Fibroblast of upper back skin (primary cell): ENCODE results near the gene HRC.
A peak's percentile ranks its signal among the peaks of the same experiment; 100 is the strongest.

ENCODE experiments used
- DNase-seq: peaks from one replicate; pipeline ENCODE4 v3.0.0-alpha.2; 2013

The HRC gene

DNA sequence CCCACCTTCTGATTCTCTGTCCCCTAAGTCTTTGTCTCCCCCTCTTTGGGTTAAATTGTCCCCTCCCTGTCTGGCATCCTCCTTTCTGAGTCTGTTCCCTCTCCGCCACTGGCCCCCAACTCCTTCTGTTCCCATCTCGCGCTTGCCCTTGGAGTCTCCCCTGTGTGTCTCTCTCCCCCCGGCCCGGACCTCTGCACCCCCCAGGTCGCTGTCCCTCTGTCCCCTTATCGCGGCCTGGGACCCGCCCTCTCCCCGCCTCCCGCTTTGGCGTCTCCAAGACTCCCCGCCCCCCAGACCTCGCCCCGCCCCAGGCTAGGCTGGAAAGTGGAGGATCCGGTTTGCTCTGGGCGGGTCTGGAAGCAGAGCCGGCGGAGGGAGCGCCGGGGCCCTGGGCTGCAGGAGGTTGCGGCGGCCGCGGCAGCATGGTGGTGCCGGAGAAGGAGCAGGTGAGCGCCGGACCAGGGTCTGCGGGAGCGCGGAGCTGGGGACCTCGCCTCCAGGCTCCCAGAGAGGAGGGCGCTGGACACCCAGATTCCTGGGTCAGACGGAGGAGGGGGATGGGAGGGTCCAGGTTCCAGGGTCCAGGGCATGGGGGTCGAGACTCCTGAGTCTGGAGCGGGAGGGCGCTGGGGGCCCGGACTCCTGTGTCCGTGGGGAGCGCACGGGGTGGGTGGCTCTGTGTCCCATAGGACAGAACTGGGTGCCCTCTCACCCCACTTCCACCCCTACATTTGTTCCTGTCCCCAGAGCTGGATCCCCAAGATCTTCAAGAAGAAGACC is 2.4 kb upstream of the HRC start, which contains the start of gene TRPM4:
Gene TRPM4 (plus strand): TSS at position 348 of the 780 bp plus-strand sequence. CDS start 75 bp downstream, at position 423.
- peak; percentile 77 for DNase-seq

DNA sequence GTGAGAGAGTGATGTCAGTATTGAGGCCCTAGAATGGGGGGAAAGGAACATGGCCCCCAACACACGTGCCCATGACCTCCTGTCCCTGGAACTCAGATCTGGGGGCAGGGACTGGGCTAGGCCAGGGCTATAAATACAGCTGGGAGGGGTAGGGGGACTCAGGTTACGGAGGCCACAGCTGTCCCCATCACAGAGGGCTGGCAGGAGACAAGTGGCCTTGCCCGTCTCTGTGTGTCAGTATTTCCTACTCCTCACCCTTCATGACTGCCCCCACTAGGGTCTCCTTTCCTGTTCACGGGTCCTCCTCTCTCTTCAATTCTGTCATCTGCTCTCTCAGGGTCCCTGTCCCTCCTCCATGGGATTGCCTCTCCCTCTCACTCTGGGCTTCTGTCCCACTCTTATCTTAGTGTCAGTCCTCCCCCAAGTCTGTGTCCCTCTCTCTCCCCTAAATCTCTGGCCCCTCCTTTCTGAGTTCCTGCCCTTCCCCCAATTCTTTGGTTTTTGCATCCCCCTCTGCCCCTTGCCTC is 687 bp upstream of the HRC start:
- no peak for DNase-seq

DNA sequence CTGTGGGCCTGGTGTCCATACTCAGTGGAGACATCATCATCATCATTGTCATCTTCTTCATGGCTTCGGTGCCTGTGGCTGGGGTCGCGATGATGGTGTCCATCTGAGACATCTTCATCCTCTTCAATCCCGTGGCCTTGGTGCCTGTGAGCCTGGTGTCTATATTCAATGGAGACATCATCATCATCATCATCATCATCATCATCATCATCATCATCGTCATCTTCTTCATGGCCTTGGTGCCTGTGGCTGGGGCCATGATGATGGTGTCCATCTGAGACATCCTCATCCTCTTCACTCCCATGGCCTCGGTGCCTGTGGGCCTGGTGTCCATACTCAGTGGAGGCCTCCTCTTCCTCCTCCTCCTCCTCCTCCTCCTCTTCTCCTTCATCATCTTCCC is 917 bp downstream of the HRC start:
- no peak for DNase-seq

DNA sequence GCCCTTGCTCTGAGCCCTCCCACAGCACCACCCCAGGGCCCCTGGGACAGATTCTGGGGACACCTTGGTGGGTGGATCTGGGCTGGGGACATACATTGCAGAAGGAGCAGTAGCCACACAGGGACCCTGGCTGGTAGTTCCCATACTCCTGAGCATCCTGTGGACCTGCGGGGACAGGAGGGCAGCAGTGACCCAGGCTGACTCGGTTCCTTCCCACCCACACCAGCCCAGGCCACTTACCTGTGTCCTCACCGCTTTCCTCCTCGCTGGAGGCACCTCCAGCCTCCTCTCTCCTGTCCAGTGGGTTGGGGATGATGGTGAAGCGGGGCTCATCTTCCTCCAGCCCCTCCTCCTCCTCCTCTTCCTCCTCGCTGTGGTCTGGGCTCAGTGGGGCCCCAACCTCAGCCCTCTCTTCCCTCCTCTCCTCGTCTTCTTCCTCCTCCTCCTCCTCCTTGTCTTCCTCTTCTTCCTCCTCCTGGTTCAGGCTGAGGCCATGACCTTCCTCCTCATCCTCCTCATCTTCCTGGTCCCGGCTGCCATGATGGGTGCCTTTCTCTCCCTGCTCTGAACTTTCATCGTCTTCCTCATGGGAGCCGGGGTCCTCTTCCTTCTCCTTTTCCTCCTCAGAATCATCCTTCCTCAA is 1.9 kb downstream of the HRC start:
- no peak for DNase-seq

DNA sequence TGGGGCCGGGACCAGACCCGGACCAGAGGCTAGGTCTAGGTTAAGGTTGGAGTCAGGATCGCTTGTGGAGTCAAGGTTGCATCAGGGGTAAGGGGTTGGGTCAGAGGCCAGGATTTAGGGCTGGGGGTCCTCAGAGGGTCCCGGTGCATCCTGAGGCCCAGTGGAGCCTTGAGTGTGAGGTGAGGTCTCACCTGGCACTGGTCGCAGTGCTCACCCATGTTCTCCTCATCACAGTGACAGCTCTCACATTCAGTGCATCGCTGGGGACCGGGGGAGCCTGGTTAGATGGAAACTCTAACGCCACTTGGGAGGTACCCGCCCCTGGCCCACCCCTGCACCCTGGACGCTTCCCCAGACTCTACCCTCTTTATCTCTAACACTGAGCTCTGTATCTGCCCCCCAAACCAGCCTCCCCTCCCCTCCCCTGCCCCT is 3.1 kb downstream of the HRC start:
- no peak for DNase-seq

DNA sequence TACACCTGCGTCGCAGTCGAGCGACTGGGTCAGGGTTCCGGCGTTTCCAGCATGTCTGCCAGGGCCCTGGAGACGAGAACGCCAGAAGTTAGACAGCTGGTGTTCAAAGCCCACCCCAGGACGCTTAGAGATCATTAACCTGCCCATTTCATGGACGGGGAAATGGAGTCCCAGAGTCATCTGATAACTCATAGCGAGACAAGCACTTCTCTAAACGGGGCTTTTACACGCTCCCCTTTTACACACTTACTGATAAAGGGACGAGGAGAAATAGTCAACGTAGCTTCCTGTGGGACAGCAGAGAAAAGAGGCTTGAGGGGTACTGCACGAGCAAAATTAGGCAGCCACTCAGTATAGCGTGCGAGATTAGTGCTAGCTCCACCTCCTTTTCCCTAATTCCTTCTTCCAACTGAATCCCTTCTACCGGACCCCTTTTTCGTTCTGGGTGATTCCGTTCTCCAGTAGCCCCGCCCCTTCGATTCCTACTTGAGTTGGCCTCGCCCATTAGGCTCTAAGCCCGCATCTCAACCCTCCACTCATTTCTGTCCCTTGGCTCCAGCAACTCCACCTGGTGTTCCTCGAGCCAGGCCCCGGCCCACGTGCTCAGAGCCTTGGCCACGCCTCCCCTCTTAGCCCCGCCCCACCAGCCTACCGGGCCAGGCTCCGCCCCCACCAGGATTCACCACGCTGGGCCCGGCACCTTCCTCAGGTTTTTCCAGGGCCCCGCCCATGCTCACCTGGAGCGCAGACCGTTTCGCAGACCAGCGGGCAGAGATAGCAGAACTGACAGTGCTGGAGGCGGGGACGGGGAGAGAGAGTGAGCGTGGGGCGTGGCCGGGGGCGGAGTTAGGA is 3.7 kb downstream of the HRC start:
- DNase-seq, result peak; percentile 23

DNA sequence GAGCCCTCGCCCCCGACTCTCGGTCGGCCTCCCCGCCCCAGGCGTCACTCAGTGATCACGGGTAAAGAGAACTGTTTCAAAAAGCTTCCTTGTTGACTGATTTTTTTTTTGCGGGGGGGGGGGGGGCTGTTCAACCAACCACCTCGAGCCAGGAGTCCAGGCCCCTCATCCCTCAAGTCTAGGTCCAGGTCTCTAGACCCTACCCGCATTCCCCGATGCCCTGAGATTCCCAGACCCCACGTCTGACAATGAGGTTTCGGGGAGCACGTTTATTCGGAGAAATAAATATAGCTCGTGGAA is 4.3 kb downstream of the HRC start:
- DNase-seq, result no peak

DNA sequence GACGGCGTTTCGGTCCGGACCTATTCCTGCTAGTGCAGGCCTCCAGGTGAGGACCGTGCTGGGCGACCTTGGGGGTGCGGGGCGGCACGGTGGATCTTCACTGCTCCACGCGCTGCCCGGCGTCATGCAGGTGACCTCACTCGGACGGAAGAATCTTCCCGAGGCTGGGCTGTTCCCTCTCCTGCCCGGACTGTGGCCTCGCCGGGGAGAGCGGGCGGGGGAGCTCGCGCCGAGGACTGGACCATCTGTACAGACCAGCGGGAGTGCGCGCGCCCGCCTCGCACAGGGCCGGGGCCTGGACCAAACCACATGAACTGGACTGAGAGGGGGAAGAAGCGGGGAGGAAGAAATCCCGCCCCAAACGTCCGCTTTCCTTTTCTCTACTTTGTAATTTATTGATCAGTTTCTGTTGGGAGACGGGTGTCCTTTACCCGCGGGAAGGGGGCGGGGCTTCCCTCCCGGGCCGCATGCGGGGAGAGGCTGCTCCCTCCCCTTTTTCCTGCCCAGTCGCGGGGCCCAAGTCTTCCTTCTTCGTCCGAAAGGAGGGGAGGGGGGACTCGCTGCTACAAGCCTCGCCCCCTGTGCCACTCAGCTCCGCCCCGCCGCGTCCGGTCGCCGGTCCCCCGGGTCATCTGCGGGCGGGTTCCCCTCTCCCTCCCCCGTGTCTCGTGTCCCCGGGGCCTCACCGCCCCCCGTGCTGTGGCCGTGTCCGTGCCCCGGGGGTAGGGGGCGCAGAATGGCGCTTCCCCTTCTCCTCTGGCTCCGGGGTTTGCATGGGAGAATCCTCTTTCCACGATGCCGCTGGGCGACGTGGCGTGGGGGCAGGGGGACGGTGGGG is 4.9 kb downstream of the HRC start:
- DNase-seq, result peak; percentile 80

DNA sequence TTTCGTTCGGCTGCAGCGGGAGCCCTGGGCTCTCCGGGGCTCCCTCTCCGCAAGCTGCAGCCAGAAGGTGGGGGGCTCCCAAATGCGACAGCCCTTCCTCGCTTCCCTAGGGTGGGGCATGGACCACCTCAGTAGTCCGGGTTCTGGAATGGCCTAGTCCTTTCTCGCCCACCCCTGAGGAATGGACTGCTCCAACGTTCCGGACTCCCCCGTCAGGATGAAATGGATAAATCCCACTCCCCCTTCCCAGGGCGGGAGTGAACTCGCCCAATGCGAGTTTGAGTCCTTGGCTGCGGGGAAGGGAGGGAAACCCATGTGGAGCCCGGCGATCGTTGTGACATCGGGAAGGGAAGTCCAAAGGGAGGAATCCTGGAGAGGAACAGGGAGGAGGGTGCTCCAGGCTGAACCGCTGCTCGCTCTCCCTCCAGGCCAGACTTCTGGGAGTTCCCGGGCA is 5.5 kb downstream of the HRC start:
- peak; percentile 86 for DNase-seq

DNA sequence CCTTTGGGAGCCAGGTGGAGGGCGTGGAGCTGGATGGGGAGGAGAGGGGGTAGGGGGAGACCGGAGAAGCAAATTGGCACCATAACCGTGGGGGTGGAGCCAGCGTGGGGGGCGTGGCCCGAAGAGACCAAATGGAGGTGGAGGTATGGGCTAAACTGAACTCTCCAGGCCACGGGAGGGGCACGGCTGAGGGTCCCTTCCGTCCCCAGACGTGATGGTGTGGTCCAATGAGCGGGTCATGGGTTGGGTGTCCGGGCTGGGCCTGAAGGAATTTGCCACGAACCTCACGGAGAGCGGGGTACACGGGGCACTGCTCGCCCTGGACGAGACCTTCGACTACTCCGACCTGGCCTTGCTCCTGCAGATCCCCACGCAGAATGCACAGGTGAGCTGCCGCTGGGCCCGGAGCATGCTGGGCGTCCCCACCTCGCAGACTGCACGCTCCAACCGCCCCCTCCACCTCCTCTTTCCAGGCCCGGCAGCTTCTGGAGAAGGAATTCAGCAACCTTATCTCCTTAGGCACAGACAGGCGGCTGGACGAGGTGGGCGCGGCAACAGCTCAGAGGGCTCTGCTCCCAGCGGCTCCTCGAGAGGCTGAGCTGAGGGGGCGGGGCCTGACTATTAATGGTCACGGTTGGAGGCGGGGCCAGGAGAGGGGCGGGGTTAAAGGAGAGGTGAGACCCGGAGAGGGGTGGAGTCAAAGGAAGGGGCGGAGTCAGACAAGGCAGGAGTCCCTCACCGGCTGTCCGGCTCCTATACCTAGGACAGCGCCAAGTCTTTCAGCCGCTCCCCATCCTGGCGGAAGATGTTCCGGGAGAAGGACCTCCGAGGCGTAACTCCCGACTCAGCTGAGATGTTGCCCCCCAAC is 6.2 kb downstream of the HRC start:
- peak; percentile 95 for DNase-seq

DNA sequence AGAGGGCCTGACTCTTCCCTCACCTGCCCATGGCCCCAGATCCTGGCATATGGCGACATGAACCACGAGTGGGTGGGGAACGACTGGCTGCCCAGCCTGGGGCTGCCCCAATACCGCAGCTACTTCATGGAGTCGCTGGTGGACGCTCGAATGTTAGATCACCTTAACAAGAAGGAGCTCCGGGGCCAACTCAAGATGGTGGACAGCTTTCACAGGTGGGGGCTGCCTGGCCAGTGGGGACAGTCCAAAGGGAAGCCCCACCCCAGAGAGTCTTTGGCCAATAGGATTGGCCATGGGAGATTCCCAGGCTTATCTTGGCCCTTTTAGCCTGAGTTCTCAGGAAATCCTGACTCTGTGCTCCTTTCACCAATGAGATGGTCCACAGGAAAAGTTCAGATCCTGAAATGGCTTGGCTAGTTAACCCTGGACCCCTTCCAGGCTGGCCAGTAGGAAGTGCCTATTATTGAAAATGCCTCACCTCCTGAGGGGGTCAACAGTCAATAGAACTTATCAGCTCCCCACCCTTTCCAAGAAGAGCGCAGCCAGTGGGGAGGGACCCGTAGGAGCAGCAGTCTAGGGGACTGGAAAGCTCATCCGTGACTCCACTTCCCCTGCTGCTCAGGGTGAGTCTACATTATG is 7.0 kb downstream of the HRC start:
- no peak for DNase-seq

DNA sequence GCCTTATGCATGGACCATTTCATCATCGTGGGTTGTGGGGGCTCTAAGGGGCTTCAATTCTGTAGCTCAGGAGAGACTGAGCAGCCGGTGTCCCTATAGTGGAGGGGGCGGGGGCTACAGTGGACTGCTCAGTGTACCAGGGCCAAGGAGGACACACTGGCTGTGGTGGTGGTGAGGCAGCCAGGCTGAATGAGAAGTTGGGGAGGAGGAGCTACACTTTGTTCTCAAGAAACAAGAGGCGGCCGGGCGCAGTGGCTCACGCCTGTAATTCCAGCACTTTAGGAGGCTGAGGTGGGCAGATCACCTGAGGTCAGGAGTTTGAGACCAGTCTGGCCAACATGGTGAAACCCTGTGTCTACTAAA is 8.8 kb downstream of the HRC start:
- peak; percentile 31 for DNase-seq

DNA sequence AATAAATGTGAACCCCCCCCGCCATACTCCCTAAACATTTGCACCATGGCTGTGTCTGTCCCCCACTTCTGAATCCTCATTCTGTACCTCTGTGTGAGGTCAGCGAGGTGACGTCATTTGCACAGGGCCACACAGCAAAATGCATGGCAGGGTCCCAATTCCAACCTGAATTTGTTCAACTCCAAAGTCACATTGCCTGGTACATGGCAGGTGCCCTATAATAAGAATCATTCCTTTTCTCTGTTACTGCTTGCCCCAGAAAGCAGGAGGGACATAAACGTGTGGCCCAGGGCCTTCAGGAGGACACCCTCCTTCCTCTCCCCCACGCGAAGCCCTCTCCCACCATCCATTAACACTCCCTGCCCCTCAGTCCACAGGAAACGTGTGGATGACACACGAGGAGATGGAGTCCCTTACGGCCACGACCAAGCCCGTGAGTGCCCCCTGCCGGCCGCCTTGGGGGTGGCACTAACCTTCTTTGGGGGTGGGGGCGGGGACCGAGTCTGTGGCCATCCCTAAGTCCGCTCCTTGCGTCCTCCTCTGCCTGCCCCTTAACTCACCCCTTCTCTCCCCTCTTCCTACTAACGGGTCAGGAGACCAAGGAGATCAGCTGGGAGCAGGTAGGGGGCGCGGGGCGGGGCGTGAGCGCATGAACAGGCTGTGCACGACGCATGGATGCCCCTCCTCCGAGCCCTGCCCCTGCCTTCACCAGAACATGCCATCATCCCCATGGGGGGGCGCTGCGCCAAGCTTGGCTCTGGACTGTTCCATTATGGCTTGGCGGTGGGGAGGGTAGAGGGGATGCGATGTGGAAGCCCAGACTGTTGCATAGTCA is 9.4 kb downstream of the HRC start:
- peak; percentile 73 for DNase-seq

DNA sequence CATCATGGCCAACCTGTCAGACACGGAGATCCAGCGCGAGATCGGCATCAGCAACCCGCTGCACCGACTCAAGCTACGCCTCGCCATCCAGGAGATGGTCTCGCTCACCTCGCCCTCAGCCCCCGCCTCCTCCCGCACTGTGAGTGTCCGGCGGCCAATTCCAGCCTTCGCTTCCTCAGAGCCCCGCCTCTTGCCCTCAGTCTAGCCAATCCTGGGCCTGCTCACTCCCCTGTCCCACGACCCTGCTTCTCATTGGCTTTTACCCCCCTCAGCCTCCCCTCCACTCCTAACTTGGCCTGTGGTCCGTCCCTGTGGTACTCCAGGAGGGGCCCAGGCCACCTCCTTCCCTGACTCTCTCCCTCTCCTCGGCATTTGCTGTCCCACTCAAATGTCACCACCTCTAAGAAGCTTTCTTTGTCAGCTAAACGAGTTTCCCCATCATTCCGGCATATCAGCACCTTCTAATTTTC is 12.3 kb downstream of the HRC start:
- peak; percentile 93 for DNase-seq

DNA sequence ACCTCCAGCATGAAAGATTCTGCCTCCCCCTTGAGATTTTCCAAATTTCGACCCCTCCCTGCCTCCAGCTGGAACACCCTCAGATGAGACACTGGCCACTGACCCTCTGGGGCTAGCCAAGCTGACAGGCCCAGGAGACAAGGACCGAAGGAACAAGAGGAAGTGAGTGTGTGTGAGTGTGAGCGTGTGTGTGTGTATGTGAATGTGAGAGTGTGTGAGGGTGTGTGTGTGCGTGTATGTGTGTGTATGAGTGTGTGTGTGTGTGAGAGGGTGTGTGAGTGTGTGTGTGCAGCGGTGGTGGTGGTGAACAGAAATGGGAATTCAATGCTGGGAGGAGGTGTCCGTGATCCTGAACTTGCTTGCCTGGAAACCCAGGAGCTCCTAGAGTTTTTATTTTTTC is 13.8 kb downstream of the HRC start:
- no peak for DNase-seq

DNA sequence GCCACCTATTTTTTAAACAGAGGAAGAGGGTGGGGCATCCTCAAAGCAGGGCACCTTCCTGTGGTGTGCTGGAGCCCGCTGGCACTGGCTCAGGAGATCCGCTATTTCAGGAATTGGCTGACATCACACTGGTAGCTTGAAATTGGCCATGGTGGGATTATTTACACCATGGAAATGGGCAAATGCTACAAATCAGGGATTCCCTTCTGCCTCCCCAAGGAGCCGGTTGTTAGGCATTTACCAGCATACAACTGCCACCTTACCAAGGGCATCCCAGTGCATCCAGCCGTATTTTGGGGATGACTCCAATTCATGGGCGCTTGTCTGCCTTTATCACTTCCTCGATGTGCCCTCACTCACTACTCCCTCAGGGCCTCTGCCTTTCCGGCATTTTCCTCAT is 14.2 kb downstream of the HRC start:
- DNase-seq, result no peak

DNA sequence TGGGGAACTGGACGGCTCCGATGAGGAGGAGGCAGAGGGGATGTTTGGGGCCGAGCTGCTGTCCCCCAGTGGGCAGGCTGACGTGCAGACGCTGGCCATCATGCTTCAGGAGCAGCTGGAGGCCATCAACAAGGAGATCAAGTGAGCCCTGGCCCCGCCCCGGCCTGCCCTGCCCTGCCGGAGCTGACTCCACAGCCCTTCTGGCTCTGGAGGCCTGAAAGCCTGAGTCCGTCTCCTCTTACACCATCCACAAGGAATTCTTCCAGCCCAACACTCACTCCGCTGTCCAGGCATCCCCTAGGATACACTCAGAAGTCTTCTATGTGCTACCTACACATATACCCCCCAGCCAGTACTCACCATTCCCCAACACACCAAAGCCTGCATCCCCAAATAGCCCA is 18.4 kb downstream of the HRC start:
- no peak for DNase-seq

DNA sequence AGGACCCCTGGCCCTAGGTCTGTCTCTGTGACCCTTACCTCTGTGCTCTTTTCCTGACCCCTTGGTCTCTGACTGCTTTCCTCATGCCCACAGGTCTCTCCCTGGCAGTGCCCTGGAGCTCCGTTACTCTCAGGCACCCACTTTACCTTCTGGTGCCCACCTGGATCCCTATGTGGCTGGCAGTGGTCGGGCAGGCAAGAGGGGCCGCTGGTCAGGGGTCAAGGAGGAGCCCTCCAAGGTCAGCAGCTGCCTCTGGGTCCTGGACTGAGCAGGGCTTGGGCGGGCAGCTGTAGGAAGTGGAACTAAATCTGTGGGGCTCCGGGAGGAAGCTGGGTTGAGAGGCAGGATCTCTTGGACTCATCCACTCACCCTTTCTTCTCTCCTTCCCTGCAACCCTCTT is 19.5 kb downstream of the HRC start:
- DNase-seq, result no peak

DNA sequence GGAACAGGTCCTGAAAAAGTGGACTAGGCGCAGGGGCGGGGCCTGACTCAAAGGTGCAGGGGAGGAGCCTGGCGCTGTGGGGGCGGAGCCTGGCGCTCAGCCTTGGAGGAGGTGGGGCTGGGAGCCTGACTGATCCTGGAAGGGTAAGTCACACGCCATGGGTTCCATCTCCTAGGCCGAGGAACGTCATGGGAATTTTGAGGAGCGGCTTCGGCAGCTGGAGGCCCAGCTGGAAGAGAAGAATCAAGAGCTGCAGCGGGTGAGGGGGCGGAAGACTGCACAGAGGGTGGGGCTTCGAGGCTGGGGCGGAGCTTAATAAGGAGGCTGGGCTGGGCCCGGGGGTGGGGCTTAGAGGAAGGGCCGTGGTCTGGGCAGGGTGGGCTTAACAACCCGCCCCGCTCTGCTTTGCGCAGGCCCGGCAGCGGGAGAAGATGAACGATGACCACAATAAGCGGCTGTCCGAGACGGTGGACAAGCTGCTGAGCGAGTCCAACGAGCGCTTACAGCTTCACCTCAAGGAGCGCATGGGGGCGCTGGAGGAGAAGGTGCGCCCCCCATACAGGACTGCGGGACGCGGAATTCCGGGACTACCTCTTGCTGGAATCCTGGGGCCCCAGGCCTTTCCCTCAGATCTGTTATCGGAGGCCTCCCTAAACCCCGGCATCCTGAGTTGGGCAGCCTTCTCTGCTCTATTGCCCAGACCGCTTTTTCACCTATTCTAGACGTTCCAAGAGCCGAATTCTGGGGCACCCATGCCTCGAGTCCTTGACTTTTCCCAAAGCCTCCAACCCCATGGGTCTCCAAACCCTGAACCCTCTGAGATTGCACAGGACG is 21.4 kb downstream of the HRC start:
- peak; percentile 48 for DNase-seq
